Measurements from ENCODE around the gene PEDS1.

Gene PEDS1

GRCh38 chr20:50152394-50153152, 950 bp downstream of the PEDS1 start:
- peak; percentile 4 for TF ChIP-seq CTCF (conservative IDR thresholded peaks at IDR 0.05; ENCODE audit: low read depth, low read length)

GRCh38 chr20:50151034-50151743, 2.3 kb downstream of the PEDS1 start:
- no peak for TF ChIP-seq CTCF (conservative IDR thresholded peaks at IDR 0.05; ENCODE audit: low read depth, low read length)
- DNase-seq (ENCODE audit: low read depth): no peak
- H3K4me3 ChIP-seq (ENCODE audit: low read depth, low read length): peak overlapping the region; percentile 24

More at GRCh38 chr20:50152394-50153152, 950 bp downstream of the PEDS1 start:
- peak overlapping the region; percentile 90 for H3K4me3 ChIP-seq (ENCODE audit: low read depth, low read length)
- no peak for DNase-seq (ENCODE audit: low read depth)

- TF ChIP-seq CTCF (conservative IDR thresholded peaks at IDR 0.05; ENCODE audit: low read depth, low read length): no peak
- H3K4me3 ChIP-seq (ENCODE audit: low read depth, low read length): no peak overlapping the region
Observed at GRCh38 chr20:50149481-50150254, 3.9 kb downstream of the PEDS1 start.

GRCh38 chr20:50146732-50147662, 6.5 kb downstream of the PEDS1 start:
- TF ChIP-seq CTCF (conservative IDR thresholded peaks at IDR 0.05; ENCODE audit: low read depth, low read length): no peak
- DNase-seq (ENCODE audit: low read depth): no peak
- no peak overlapping the region for H3K4me3 ChIP-seq (ENCODE audit: low read depth, low read length)

More at GRCh38 chr20:50149481-50150254, 3.9 kb downstream of the PEDS1 start:
- DNase-seq (ENCODE audit: low read depth): no peak

GRCh38 chr20:50146214-50146613, 7.3 kb downstream of the PEDS1 start:
- DNase-seq (ENCODE audit: low read depth): no peak
- no peak overlapping the region for H3K4me3 ChIP-seq (ENCODE audit: low read depth, low read length)
- TF ChIP-seq CTCF (conservative IDR thresholded peaks at IDR 0.05; ENCODE audit: low read depth, low read length): no peak

- H3K4me3 ChIP-seq (ENCODE audit: low read depth, low read length): no peak overlapping the region
- no peak for TF ChIP-seq CTCF (conservative IDR thresholded peaks at IDR 0.05; ENCODE audit: low read depth, low read length)
- no peak for DNase-seq (ENCODE audit: low read depth)
Observed at GRCh38 chr20:50145566-50145965, 8.0 kb downstream of the PEDS1 start.

Measured in choroid plexus epithelial cell (primary cell).